ENCODE results near the gene GMPPB.

Gene GMPPB

DNA sequence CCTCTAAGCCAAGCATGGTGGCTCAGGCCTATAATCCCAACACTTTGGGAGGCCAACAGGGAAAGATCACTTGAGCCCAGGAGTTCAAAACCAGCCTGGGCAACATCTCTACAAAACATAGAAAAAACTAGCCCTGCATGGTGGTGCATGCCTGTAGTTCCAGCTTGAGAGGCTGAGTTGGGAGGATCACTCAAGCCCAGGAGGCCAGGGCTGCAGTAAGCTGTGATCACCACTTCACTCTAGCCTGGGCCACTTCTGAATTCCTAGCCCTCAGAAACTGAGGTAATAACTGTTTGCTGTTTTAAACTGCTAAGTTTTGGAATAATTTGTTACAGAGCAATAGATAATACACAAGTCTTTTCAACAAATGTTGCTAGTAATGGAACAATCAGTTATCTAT is 46.2 kb upstream of the GMPPB start:
- Histone ChIP-seq H3K9me2 (replicated peaks; ENCODE audit: insufficient read depth, low read length) (no peaks in the 10 kb centered on the region), H3K9me3 (ENCODE audit: insufficient read depth, low read length) (no peaks in the 10 kb centered on the region), H2AFZ (ENCODE audit: low read depth, low read length, severe bottlenecking) (no peak overlapping the region), H3K36me3 (ENCODE audit: low read length) (no peaks in the 10 kb centered on the region), H3K9ac (ENCODE audit: low read length) (no peak overlapping the region), H3K4me2 (ENCODE audit: low read depth, low read length, poor library complexity, severe bottlenecking) (no peak overlapping the region), H3F3A (ENCODE audit: insufficient read depth) (0 out of 2 replicates have a peak, but pooled peaks cover 3% of the 10 kb centered on the region), H3K4me3 (ENCODE audit: insufficient read depth, low read length, poor library complexity, severe bottlenecking) (no peak overlapping the region), H4K20me1 (ENCODE audit: low read depth, low read length) (peaks cover 6% of the 10 kb centered on the region; the same call in 1 of the 2 replicates), H3K27me3 (ENCODE audit: low read length) (no peaks in the 10 kb centered on the region), H3K79me2 (ENCODE audit: insufficient read depth, low read length) (peaks cover 69% of the 10 kb centered on the region), H3K27ac (ENCODE audit: low read depth, low read length) (no peak overlapping the region)
- no peak for TF ChIP-seq EZH2phosphoT487 (conservative IDR thresholded peaks at IDR 0.05; ENCODE audit: low read length)
- TF ChIP-seq, protein P1, sequence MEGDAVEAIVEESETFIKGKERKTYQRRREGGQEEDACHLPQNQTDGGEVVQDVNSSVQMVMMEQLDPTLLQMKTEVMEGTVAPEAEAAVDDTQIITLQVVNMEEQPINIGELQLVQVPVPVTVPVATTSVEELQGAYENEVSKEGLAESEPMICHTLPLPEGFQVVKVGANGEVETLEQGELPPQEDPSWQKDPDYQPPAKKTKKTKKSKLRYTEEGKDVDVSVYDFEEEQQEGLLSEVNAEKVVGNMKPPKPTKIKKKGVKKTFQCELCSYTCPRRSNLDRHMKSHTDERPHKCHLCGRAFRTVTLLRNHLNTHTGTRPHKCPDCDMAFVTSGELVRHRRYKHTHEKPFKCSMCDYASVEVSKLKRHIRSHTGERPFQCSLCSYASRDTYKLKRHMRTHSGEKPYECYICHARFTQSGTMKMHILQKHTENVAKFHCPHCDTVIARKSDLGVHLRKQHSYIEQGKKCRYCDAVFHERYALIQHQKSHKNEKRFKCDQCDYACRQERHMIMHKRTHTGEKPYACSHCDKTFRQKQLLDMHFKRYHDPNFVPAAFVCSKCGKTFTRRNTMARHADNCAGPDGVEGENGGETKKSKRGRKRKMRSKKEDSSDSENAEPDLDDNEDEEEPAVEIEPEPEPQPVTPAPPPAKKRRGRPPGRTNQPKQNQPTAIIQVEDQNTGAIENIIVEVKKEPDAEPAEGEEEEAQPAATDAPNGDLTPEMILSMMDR (IDR thresholded peaks at IDR 0.05; ENCODE audit: insufficient read depth, low read length, poor library complexity, severe bottlenecking): no peak

DNA sequence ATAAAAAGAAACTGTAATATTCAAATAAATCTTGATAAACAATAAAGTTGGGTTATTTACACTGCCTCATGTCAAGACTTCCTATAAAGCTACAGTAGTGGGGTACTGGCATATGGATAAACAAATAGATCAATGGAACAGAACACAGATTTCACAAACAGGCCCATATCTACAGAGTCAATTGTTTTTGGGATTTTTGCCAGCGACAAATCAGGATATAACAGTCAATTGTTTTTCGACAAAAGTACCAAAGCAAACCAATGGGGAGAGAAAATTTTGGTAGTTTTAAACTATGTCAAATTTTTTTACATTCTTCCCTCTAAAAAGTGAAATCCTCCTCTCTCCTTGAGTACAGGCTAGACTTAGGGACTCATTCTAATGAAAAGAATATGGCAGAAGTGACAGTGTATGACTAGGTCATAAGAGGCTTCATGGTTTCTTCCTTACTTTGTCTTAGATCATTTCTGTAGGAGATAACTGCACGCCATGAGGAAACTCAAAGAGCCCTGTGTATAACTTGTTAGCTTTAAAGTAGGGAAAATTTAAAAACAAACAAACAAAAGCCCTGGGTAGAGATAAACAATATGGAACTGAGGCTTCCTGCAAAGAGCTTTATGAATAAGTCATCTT is 45.6 kb upstream of the GMPPB start:
- TF ChIP-seq, protein P1 (IDR thresholded peaks at IDR 0.05; ENCODE audit: insufficient read depth, low read length, poor library complexity, severe bottlenecking): no peak
- TF ChIP-seq EZH2phosphoT487 (conservative IDR thresholded peaks at IDR 0.05; ENCODE audit: low read length): no peak
- Histone ChIP-seq H3K27ac (ENCODE audit: low read depth, low read length) (no peak overlapping the region), H2AFZ (ENCODE audit: low read depth, low read length, severe bottlenecking) (no peak overlapping the region), H3K4me3 (ENCODE audit: insufficient read depth, low read length, poor library complexity, severe bottlenecking) (no peak overlapping the region), H3K27me3 (ENCODE audit: low read length) (no peaks in the 10 kb centered on the region), H3K79me2 (ENCODE audit: insufficient read depth, low read length) (peaks cover 74% of the 10 kb centered on the region), H4K20me1 (ENCODE audit: low read depth, low read length) (peaks cover 6% of the 10 kb centered on the region; the same call in 1 of the 2 replicates), H3K4me2 (ENCODE audit: low read depth, low read length, poor library complexity, severe bottlenecking) (no peak overlapping the region), H3K36me3 (ENCODE audit: low read length) (no peaks in the 10 kb centered on the region), H3K9ac (ENCODE audit: low read length) (no peak overlapping the region), H3K9me3 (ENCODE audit: insufficient read depth, low read length) (no peaks in the 10 kb centered on the region), H3F3A (ENCODE audit: insufficient read depth) (0 out of 2 replicates have a peak, but pooled peaks cover 3% of the 10 kb centered on the region), H3K9me2 (replicated peaks; ENCODE audit: insufficient read depth, low read length) (no peaks in the 10 kb centered on the region)

DNA sequence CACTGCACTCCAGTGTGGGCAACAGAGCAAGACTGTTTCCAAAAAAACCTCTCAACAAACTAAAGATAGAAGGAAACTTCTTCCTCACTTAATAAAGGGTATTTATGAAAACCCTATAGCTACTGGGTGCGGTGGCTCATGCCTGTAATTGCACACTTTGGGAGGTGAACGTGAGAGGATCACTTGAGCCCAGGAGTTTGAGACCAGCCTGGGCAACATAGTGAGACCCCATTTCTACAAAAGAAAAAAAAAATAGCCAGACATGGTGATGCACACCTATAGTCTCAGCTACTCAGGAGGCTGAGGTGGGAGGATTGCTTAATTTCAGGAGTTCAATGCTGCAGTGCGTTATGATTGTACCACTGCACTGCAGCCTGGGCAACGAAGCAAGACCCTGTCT is 40.2 kb upstream of the GMPPB start:
- H3K4me3 ChIP-seq (ENCODE audit: insufficient read depth, low read length, poor library complexity, severe bottlenecking): no peak overlapping the region
- H3K9me2 ChIP-seq (replicated peaks; ENCODE audit: insufficient read depth, low read length): no peaks in the 10 kb centered on the region
- no peak overlapping the region for H3K4me2 ChIP-seq (ENCODE audit: low read depth, low read length, poor library complexity, severe bottlenecking)
- peaks cover 53% of the 10 kb centered on the region for H3K79me2 ChIP-seq (ENCODE audit: insufficient read depth, low read length)
- no peaks in the 10 kb centered on the region for H3F3A ChIP-seq (ENCODE audit: insufficient read depth)
- no peak for TF ChIP-seq EZH2phosphoT487 (conservative IDR thresholded peaks at IDR 0.05; ENCODE audit: low read length)
- TF ChIP-seq, protein P1 (IDR thresholded peaks at IDR 0.05; ENCODE audit: insufficient read depth, low read length, poor library complexity, severe bottlenecking): no peak
- H3K9ac ChIP-seq (ENCODE audit: low read length): no peak overlapping the region
- no peaks in the 10 kb centered on the region for H3K36me3 ChIP-seq (ENCODE audit: low read length)
- no peaks in the 10 kb centered on the region for H3K9me3 ChIP-seq (ENCODE audit: insufficient read depth, low read length)
- no peak overlapping the region for H3K27ac ChIP-seq (ENCODE audit: low read depth, low read length)
- H4K20me1 ChIP-seq (ENCODE audit: low read depth, low read length): no peaks in the 10 kb centered on the region
- H2AFZ ChIP-seq (ENCODE audit: low read depth, low read length, severe bottlenecking): no peak overlapping the region
- no peaks in the 10 kb centered on the region for H3K27me3 ChIP-seq (ENCODE audit: low read length)

All from SU-DHL-6 (cell line).